NCI-H1417 treated with DMSO at 0.1 percent for 48 hours (cell line): Measurements from ENCODE around the gene ASCL3.
A peak's percentile ranks its signal among the peaks of the same experiment; 100 is the strongest.
"Not testable (repeated sequence)": the region's sequence is repeated elsewhere in the genome, so short reads cannot be mapped to it uniquely, and the experiment has no call there.

ENCODE experiments used
- DNase-seq: peaks from one replicate; lab custom pipeline; 2025; lab: John Stamatoyannopoulos, UW

Gene ASCL3, protein sequence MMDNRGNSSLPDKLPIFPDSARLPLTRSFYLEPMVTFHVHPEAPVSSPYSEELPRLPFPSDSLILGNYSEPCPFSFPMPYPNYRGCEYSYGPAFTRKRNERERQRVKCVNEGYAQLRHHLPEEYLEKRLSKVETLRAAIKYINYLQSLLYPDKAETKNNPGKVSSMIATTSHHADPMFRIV

DNA sequence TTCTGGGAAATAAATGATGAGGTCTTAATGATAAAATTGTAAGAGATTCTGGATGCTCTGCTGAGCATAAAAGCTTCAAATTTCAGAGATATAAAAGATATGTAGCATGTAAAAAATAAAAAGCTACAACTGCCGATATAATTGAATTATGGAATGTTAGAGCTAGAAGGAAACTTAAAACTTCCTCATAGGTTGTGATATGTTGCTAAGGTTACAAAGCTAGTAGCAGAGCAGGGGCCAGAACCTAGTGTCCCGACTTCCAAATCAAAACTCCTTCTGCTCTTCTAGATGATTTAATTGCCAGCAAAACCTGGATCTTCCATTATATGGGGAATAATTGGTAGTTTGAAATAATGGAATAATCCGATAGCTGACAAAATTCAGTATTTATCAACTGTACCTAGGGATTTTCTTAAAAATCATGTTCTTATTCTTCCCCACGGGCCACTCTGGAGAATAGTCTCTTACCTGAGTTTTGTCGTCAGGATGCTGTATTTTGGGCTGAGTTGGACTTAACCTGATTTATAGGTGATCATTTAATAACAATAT lies at the start of gene ASCL3:
TSS of gene ASCL3 (minus strand) at position 499 of the 549 bp plus-strand sequence. CDS start 4,855 bp downstream, outside the sequence.
- DNase-seq = no peak

DNA sequence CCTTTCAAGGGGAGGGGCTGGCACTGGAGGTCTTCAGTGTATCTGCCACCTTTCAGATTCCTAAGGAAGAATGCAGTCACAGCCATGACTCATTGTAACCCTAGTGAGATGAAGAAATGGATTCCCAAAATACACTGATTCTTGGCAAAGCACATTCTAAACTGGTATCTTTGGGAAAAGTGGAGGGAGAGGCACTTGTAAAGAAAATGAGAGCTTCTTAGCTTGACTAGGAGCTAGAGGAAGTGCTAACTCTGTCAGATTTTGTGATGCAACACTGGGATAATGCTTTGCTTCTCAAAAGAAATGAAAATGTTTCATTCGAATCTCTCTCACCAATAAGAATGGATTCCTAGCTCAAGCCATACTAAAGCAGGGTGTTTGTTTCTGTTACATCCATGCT lies 46.6 kb upstream of the ASCL3 start:
- DNase-seq = no peak

DNA sequence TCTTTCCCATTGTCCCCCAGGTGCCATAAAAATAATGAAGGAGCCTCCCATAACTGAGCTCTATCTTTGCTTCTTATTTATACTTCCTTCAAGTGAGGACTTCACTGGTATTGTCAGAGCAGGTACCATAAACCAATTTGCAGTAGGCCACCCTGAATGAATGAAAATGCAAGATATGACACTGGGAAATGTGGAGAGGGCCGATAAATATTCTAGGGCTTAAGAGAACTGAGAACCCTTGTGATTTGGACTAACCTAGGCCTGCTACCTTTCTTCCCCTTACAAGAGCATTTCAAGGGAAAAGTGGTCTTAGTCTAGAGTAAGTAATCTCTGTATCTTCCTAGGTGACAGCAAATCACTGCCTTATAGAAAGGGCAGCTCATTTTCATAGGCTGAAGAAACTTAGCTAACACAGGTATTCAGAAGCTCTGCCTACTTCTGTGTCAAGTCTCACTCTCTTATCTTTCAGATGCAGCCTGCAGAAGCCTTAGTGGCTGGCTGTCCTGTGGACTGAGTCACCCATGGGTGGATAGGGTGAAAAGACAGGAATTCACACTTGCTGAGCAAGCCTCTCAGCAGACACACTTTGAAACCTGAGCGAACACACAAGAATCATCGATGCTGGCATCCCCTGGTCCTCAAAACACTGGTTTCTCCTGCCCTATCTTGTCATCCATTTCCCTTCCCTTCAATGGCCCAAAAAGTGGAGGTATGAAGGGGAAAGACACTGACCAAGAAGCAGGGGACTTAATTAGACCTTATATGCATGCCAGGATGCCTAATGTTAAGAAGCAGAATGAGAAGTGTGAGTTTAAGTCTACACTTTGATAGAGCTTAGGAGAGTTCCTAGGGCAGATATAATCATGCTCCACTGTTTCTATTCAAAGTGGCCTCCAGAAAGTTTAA lies 45.8 kb upstream of the ASCL3 start:
- DNase-seq = no peak

DNA sequence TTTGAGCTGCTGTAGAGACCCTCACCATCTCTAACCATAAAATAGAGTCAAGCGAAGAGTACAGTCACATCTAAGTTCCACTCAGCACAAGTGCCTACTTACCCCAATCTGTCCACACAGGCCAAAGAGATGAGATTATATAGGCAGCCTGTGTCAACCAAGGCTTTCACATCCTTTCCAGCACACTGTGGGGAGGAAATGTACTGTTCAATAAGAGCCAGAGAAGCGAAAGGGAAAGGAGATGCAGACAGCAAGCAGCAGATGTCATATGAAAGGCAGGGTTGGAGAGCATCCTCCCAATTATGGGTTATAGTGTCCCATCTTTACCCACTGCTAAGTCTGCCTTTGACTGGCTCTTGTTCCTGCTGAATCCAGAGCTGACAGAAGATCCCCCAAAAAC lies 44.6 kb upstream of the ASCL3 start:
- no peak for DNase-seq

DNA sequence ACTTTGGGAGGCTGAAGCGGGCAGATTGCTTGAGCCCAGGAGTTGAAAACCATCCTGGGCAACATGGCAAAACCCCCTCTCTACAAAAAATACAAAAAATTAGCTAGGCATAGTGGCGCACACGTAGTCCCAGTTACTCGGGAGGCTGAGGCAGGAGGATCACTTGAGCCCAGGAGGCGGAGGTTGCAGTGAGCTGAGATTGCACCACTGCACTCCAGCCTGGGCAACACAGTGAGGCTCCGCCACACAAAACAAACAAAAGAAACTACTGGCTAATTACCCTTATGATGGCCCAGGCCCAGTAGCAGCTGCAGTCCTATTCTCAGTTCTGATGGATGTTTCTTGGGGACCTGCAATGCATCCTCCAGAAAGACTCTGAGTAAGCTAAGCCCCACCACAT lies 44.0 kb upstream of the ASCL3 start:
- not testable (repeated sequence) for DNase-seq

DNA sequence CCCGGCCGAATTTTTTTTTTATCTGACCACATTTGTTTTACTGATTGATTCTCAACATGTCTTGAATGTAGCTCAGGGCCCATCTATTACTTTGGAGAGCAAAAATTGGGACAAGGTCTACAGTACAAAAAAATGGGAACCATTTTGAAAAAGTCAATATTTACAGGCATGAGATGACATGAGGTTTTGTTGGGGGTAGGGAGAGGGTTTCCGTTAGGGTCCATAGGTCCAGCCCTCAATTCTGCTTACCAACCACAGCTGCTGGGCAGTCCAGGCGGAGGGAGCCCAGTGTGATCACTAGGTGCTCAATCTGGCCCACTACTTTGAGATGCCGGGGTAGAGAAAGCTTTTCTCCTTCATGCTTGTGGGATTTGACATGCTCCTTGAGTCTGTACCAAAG lies 42.6 kb upstream of the ASCL3 start:
- no peak for DNase-seq

DNA sequence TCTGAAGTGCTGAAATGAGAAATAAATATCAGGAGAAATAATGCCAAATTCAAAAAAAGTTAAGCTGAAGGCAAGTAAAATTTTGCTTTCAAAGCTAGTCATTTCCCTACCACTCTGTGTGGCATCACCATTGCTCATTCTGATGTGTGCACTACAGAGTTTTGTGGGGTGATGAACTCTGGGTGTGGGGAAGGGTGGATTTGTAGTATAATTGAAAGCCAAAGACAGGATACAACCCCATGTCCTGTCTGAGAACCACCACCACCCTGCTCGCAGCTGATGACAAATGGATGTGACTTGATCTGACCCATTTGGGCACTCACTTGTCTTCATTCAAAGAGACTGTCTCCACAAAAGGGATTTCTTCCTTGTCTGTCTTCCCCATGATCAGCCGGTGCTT lies 40.7 kb upstream of the ASCL3 start:
- no peak for DNase-seq

DNA sequence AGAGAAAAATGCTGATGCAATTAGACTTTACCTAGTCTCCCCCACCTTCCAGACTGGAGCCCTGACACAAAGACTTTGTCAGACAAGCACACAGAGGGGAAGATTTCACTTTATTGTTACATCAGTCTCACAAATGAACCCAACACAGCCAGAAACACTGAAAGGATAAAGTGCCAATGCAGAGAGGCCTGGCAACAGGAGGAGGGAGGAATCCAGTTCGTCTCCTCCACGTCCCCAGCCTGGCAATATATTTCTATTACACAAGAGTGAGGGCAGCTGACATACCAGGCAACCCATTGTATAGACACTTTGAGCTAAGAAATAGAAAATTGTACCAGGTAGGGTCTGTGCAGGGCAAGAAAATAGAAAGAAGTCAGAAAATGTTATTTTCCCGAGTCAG lies 37.7 kb upstream of the ASCL3 start:
- no peak for DNase-seq

DNA sequence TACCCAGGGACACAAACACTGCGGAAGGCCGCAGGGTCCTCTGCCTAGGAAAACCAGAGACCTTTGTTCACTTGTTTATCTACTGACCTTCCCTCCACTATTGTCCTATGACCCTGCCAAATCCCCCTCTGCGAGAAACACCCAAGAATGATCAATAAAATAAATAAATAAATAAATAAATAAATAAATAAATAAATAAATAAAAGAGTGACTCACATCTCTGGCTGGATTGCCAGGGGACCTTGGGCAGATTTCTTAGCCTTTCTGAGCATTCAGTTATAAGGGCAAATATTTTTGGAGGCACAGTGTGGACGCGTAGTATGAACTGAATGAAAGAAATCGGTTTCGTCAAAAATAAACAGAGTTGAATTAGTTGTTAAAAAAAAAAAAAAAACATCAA lies 36.5 kb upstream of the ASCL3 start:
- DNase-seq = not testable (repeated sequence)

DNA sequence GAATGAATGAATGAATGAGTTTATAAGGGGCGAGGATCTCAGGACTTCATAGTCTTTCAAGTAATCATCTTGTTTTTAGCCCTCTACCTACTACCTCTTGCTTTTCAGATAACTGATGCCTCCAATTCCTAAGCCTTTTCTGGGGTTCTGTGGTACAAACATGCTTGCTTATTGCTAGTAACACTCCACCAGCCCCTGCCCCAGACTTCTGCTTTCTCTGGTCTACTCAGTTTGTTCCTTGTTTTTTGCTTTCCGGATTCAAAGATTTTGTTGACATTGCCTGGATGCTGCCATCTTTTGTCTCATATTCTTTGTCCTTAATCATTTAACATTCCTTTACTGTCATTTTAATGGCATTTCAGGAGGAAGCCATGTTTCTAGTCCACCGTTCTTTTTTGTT lies 30.3 kb upstream of the ASCL3 start:
- DNase-seq = no peak

DNA sequence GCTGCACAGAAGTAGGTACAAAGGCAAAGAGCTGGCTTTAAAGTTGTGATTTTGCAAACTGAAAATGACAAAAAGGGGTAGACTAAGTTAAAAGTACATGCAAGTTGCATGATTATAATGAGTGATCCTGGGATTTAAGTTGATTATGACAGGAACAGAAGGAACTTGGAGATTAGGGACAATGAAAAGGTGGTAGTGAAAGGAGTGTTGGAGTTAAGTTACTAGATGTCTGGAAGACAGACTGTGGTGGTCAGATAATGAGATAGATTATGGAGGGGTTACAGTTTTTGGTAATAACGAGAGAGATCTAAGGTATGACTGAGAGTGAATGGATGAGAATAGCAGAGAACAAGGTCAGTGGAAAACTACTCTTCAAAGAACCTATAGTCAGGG lies 29.1 kb upstream of the ASCL3 start:
- DNase-seq = no peak

DNA sequence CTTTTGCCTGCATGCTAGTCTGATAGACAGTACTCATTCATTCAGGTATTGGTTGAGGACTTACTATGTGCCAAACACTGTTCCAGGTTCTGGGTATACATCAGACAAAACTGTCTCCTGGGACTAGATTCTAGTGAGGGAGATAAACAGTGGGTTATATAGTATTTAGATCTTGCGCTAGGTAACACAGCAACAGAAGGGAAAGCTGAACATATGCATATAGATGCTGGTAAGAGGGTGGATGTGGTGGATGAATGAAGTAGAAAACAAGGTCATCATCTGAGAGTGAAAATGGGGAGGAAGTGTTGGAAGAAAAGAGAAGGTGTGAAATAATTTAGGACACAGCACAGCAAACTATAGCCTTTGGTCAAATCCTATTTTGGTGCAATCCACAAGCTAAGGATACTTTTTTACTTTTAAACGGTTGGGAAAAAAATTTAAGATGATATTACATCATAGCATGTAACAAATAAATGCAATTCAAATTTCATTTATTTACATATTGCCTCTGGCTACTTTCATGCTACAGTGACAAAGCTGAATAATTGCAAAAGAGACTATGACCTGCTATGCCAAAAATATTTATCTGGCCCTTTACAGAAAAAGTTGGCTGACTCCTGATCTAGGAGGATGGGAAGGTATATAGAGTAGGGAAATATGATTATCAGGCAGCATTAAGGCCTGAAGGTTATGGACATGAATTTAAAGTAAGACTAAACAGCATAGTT lies 28.5 kb upstream of the ASCL3 start:
- DNase-seq = no peak

DNA sequence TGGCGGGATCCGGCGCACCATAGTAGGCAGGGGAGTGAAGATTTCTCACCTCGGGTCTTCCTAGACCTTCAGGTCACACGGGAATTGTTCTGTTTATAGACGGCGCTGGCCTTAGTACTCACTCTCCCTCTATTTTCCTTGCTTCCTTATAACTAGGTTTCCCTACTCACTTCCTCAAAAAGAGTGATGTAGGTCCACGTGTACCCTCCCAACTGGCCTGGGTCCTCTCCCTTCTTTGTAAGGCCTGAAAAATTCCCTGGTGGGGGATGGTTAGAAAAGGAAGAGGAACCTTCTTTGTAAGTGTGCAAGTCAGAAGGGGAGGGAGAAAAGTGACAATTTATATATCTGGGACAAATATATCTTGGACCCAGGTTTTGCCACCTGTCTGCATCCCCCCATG lies 24.4 kb upstream of the ASCL3 start:
- DNase-seq = no peak

DNA sequence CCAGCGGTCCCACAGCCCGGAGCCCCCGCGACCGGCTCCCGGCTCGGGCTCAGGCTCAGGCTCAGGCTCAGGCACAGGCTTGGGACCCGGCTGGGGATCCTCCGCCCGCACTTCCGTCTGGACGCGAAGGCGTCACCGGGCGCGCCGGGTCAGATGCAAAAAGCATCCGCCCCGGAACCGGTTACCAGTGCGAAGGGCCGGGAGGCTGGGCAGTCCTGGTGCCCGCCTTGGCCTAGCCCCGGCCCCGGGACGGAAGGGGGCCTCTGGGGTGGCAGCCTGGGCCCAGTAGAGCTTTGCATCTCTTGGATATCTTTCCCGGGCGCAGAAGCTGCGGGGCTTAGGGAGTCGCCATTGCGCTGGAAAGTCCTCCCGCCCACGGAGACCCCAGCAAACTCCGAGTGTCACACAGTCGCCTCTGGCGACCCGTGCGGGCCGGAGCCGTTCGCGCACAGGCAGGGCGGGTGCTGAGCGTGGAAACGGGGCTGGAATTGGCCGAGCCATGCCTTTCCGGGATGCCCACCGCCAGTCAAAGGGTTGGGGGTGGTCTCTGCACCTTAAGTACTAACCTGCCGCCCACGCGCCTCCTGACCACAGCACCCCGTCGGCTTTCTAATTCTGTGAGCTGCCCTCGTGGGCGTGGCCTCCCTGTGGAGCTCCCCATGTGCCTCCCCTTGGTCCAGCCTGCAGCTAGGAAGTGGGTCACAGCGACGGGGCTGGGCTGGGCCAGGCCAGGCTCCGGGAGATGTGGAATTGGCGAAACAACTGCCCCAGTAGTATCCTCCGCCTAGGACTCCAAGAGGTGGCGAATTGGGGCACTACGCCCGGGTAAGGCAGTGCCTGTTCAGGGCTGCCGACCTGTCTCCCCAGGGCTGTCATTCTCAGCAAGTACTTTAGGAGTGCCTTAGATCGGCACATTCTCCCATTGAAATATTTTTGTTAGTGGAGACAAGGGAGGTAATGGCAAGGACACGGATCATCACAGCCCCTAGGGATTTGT lies 21.8 kb upstream of the ASCL3 start, which contains the start of gene TMEM9B:
TSS of gene TMEM9B (minus strand) at position 119 of the 997 bp plus-strand sequence. CDS start 129 bp downstream, outside the sequence.
- DNase-seq = no peak

DNA sequence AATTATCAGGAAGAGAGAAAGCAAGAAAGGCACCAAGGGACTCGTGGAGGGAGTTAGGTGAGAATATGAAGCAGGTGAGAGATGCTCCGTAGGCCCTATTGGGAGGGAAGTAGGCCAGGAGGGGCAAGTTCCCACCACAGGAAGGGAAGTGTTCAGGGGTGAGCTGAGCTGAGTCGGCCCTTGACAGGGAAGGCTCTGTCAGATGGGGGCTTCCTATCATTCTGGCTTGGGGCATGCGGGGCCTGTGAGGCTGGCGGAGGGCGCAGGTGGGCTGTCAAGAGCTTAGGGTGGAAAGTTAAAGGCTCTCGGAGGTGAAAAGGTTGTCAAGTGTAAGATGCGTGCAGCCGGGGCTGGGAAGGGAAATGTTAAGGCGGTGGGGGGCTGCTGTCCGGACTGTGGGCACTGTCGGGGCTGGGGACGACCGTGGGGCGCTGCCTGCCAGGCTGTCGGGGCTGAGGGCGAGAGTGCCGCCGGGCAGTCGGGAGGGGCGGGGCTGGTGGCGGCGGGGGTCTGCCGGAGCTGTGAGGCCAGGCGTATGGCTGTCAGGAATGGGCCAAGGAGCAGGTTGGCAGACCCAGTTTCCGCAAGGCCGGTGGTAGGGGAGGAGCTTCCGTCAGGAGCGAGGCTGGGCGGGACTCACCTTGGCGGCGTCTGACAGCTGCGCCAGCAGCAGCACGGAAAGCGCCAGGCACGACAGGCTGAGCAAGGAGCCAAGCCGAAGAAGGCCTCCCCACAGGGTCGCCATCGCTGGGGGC lies 20.9 kb upstream of the ASCL3 start:
- DNase-seq = peak; percentile 20

DNA sequence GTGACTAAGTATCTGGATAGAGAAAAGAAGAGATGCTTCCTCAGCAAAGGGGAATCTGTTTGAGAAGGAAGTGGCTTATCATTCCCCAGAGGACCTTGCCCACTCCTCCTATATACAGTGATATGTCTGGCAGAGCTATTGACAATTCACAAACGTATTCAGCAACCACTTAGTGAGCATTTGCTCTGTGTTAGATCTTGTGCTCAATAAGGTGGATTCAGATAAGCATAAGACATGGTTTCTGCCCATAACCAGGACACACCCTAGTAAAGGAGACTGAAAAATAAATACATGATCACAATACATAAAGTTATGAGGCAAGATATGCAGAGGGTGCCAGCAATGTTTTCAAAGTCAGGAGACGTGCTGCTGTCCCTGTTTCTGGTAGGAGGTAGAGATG lies 20.0 kb upstream of the ASCL3 start:
- DNase-seq = no peak

DNA sequence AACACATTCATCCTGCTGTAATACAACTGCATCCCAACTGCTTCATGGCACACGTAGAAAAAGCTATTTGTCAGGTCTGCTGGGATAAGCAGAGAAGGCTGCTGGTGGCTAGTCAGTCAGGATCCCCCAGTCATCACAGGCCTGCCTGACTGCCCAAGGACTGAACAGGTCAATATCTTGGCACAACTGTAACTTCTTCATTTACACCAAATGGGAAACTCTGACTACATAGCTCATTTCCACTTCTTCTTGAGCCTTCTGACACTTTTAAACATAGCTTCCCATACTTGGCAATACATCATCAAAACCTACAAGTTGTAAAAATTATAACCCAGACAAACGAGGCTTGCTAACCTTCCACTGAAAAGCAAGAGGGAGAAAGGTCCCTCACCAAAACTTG lies 18.6 kb upstream of the ASCL3 start:
- no peak for DNase-seq

DNA sequence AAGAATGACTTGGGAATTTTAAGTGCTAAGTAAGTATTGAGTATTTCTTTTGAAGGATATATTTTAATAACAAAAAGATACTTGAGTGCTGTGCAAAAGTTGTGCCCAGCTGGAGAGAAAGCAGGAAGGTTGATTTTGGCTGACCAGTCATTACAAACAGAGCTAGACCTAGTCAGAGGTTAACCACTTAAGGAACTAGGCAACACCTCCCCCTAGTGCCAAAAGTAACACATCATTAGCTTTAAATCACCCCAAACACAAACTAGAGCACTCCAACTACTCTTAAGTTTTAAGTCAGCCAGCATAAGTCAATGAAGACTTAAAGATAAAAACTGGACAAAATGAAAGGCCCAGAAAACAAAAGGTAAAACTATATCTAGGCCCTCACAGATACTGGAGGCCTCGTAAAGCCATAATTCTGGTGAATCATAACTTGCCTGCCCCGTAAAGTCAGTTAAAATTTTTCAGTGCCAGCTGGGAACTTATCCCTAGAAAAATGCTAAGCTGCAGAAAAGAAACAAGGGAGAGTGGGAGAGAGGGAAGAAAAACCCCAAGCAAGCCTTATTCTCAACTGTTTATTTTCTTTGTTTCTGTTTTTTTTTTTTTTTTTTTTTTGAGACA lies 16.8 kb upstream of the ASCL3 start:
- DNase-seq = no peak

DNA sequence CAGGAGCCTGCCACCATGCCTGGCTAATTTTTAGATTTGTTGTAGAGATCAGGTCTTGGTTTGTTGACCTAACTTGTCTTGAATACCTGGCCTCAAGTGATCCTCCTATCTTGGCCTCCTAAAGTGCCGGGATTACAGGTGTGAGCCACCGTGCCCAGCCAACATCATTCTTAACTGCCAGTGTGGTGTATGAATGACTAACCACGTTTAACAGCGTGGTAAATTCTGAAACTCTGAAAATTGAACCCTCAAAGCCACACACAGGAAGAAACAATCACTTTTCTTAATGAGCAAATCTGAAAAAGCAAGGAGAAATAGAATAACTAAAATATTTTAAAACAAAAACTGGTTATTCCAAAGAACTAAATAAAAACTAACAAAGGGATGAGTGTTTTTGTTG lies 14.0 kb upstream of the ASCL3 start:
- no peak for DNase-seq

DNA sequence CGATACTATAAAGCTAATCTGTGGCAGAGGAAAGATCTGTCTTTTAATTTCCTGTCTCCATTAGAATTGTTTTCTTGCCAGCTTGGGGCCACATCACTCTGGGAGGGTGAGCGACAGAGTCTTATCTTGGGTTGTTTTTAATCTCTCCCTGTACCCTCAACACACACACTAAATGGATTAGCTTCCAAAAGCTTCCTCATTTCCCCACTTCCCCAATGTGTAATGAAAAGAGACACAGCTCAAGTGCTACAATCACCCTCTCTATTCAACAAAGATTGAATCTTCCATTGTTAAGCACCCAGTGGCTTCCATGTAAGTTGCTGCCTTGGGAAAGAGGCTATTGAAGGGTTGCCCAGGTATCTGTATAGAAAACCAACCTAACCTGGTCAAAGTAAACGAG lies 6.1 kb upstream of the ASCL3 start:
- no peak for DNase-seq
